ENCODE data around the gene CASP10. TPM values are rescaled to one million over a fixed set of nuclear protein-coding genes. Genes with fewer than 3 reads are reported as not detected.

CASP10 gene
- total RNA-seq, 1 experiment from 2014 or later = 2.8 TPM

DNA sequence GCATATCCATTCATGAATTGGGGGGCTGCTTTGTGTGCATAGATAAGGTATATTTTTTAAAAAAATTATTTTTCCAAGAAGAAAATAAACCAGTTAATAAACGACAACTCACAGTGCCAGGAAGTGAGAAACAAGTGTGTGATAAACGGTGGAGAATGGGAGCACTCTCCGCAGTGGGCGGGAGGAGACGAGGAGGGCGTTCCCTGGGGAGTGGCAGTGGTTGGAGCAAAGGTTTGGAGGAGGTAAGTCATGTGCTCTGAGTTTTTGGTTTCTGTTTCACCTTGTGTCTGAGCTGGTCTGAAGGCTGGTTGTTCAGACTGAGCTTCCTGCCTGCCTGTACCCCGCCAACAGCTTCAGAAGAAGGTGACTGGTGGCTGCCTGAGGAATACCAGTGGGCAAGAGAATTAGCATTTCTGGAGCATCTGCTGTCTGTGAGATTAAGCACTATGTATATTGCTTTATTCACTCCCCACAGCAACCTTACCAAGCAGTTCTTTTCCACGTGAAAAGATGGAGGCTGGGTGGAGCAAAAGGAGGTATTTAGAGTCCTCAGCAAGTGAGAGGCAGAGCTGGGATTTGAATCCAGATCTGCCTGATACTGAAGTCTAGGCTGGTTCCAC lies 50.4 kb downstream of the CASP10 start:
- ChIA-PET CTCF (interaction anchor here (0.6 to 2.8 kb wide), 13 partner anchors 13 to 332 kb away, joined by 3 to 78 read pairs (median 11); partner anchors contain the start of genes CASP10, FLACC1 and ORC2), POLR2A (interaction anchor here (0.5 to 1.0 kb wide), 2 partner anchors 14 to 189 kb away, joined by 3 to 4 read pairs; no protein-coding TSS in a partner anchor)
- Mint-ChIP-seq H3K27ac (peak overlapping the region; percentile 74; the same call in 1 of the 2 replicates), H3K36me3 (peaks cover 3% of the 10 kb centered on the region; the same call in 1 of the 2 replicates), H3K27me3 (ENCODE audit: low read depth) (peaks cover 4% of the 10 kb centered on the region; the same call in 1 of the 2 replicates), H3K4me1 (peaks cover 20% of the 10 kb centered on the region), H3K4me3 (peak overlapping the region; percentile 65), H3K9me3 (peaks cover 8% of the 10 kb centered on the region)
- peak; percentile 70 for ATAC-seq
- TF ChIP-seq TEAD4 (CRISPR knock-in tag; IDR thresholded peaks at IDR 0.05) = no peak
- TF ChIP-seq, protein P1, sequence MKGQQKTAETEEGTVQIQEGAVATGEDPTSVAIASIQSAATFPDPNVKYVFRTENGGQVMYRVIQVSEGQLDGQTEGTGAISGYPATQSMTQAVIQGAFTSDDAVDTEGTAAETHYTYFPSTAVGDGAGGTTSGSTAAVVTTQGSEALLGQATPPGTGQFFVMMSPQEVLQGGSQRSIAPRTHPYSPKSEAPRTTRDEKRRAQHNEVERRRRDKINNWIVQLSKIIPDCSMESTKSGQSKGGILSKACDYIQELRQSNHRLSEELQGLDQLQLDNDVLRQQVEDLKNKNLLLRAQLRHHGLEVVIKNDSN (CRISPR knock-in tag; IDR thresholded peaks at IDR 0.05) = peak; percentile 23; the same call in 1 of the 2 replicates
- TF ChIP-seq USF2 (CRISPR knock-in tag; IDR thresholded peaks at IDR 0.05) = peak; percentile 58
- peak; percentile 51 for DNase-seq (ENCODE audit: low spot score)

DNA sequence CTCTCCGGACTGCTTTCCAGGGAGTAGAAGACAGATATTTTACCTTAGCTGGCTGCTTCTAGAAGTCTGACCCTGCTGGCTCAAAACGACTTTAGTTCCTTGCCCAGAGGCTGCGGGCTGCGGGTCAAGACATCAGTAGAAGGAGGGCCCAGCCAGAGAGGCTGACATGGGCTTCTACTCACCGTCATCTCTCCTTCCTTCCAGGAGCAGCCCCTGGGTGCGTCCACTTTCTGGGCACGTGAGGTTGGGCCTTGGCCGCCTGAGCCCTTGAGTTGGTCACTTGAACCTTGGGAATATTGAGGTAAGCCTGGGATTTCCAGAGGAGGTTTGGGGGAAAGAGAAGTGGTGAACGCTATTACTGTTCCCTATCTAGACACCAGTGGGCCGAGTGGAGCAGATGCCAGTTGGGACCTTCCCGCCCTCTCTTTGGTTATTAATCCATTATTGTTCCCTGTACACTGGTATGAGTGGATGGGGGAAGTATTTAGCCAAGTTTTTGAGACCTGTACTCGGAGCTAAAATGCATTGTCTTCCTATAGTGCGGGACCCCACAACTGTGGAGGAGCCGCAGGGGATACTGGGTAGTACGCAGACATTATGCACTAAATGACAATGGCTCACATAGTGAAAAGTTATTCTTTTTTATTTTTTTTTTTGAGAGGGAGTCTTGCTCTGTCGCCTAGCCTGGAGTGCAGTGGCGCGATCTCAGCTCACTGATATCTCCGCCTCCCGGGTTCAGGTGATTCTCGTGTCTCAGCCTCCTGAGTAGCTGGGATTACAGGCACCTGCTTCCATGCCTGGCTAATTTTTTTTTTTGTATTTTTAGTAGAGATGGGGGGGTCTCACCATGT lies 51.1 kb downstream of the CASP10 start:
- DNase-seq (ENCODE audit: low spot score) = no peak
- no peak for ATAC-seq

More for the DNA sequence above, 51.1 kb downstream of the CASP10 start:
- Mint-ChIP-seq H3K9me3 (peaks cover 8% of the 10 kb centered on the region), H3K36me3 (peaks cover 3% of the 10 kb centered on the region; the same call in 1 of the 2 replicates), H3K4me3 (peak overlapping the region; percentile 65), H3K4me1 (peaks cover 20% of the 10 kb centered on the region), H3K27ac (peak overlapping the region; percentile 74; the same call in 1 of the 2 replicates), H3K27me3 (ENCODE audit: low read depth) (peaks cover 4% of the 10 kb centered on the region; the same call in 1 of the 2 replicates)
- TF ChIP-seq E2F5 (CRISPR knock-in tag; IDR thresholded peaks at IDR 0.05) = no peak
- no peak for TF ChIP-seq ATF2 (CRISPR knock-in tag; IDR thresholded peaks at IDR 0.05; ENCODE audit: borderline replicate concordance, low read depth)
- TF ChIP-seq, protein P2, sequence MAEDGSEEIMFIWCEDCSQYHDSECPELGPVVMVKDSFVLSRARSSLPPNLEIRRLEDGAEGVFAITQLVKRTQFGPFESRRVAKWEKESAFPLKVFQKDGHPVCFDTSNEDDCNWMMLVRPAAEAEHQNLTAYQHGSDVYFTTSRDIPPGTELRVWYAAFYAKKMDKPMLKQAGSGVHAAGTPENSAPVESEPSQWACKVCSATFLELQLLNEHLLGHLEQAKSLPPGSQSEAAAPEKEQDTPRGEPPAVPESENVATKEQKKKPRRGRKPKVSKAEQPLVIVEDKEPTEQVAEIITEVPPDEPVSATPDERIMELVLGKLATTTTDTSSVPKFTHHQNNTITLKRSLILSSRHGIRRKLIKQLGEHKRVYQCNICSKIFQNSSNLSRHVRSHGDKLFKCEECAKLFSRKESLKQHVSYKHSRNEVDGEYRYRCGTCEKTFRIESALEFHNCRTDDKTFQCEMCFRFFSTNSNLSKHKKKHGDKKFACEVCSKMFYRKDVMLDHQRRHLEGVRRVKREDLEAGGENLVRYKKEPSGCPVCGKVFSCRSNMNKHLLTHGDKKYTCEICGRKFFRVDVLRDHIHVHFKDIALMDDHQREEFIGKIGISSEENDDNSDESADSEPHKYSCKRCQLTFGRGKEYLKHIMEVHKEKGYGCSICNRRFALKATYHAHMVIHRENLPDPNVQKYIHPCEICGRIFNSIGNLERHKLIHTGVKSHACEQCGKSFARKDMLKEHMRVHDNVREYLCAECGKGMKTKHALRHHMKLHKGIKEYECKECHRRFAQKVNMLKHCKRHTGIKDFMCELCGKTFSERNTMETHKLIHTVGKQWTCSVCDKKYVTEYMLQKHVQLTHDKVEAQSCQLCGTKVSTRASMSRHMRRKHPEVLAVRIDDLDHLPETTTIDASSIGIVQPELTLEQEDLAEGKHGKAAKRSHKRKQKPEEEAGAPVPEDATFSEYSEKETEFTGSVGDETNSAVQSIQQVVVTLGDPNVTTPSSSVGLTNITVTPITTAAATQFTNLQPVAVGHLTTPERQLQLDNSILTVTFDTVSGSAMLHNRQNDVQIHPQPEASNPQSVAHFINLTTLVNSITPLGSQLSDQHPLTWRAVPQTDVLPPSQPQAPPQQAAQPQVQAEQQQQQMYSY (CRISPR knock-in tag; IDR thresholded peaks at IDR 0.05) = no peak
- no peak for TF ChIP-seq NFYB (CRISPR knock-in tag; conservative IDR thresholded peaks at IDR 0.05; ENCODE audit: low read depth)
- no peak for TF ChIP-seq NFATC4 (CRISPR knock-in tag; IDR thresholded peaks at IDR 0.05)
- TF ChIP-seq, protein P3, sequence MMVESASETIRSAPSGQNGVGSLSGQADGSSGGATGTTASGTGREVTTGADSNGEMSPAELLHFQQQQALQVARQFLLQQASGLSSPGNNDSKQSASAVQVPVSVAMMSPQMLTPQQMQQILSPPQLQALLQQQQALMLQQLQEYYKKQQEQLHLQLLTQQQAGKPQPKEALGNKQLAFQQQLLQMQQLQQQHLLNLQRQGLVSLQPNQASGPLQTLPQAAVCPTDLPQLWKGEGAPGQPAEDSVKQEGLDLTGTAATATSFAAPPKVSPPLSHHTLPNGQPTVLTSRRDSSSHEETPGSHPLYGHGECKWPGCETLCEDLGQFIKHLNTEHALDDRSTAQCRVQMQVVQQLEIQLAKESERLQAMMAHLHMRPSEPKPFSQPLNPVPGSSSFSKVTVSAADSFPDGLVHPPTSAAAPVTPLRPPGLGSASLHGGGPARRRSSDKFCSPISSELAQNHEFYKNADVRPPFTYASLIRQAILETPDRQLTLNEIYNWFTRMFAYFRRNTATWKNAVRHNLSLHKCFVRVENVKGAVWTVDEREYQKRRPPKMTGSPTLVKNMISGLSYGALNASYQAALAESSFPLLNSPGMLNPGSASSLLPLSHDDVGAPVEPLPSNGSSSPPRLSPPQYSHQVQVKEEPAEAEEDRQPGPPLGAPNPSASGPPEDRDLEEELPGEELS (CRISPR knock-in tag; IDR thresholded peaks at IDR 0.05) = no peak
- TF ChIP-seq NR2C2 (CRISPR knock-in tag; IDR thresholded peaks at IDR 0.05) = no peak
- no peak for TF ChIP-seq JAZF1 (CRISPR knock-in tag; IDR thresholded peaks at IDR 0.05)
- TF ChIP-seq ZNF416 (CRISPR knock-in tag; IDR thresholded peaks at IDR 0.05) = no peak
- TF ChIP-seq, protein P4, sequence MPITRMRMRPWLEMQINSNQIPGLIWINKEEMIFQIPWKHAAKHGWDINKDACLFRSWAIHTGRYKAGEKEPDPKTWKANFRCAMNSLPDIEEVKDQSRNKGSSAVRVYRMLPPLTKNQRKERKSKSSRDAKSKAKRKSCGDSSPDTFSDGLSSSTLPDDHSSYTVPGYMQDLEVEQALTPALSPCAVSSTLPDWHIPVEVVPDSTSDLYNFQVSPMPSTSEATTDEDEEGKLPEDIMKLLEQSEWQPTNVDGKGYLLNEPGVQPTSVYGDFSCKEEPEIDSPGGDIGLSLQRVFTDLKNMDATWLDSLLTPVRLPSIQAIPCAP (CRISPR knock-in tag; IDR thresholded peaks at IDR 0.05) = no peak
- no peak for TF ChIP-seq RELA (CRISPR knock-in tag; IDR thresholded peaks at IDR 0.05; ENCODE audit: borderline replicate concordance)
- TF ChIP-seq ZNF138 (CRISPR knock-in tag; conservative IDR thresholded peaks at IDR 0.05) = no peak
- ChIA-PET POLR2A (interaction anchor here (1.0 kb wide), 1 partner anchor 15 kb away, joined by 4 read pairs; no protein-coding TSS in a partner anchor), CTCF (interaction anchor here (0.6 to 2.8 kb wide), 10 partner anchors 13 to 332 kb away, joined by 3 to 78 read pairs (median 10); partner anchors contain the start of genes CASP10 and FLACC1)

All from WTC11 (cell line).